ENCODE data around the gene EIF3I. TPM values are rescaled to one million over a fixed set of nuclear protein-coding genes. Genes with fewer than 3 reads are reported as not detected.

The EIF3I gene
- total RNA-seq (2014; rRNA removed; shearing (Covaris generic)), result 423 and 475 TPM in 2 replicates

GRCh38 chr1:32221980-32222755 is at the start of gene EIF3I, which contains the start of gene TMEM234:
TSS of gene EIF3I (plus strand) at chr1:32222407. CDS start at chr1:32222442, 35 bp downstream.
TSS of gene TMEM234 (minus strand) at chr1:32222353. CDS start at chr1:32222322, 31 bp downstream.
- peak; percentile 90 for DNase-seq (ENCODE audit: low read depth)

GRCh38 chr1:32172621-32173245 is 49.5 kb upstream of the EIF3I start:
- DNase-seq (ENCODE audit: low read depth), result peak; percentile 40

- DNase-seq (ENCODE audit: low read depth), result no peak
These were observed 43.6 kb upstream of the EIF3I start for GRCh38 chr1:32178380-32179192.

GRCh38 chr1:32179193-32179442 is 43.1 kb upstream of the EIF3I start:
- DNase-seq (ENCODE audit: low read depth), result no peak

- peak; percentile 93 for DNase-seq (ENCODE audit: low read depth)
These were observed 42.6 kb upstream of the EIF3I start, which contains the start of gene TXLNA for GRCh38 chr1:32179443-32180185. TSS of gene TXLNA (plus strand) at chr1:32179675. CDS start at chr1:32180346, 671 bp downstream.

- DNase-seq (ENCODE audit: low read depth), result peak; percentile 58
These were observed 41.8 kb upstream of the EIF3I start for GRCh38 chr1:32180186-32181060.

GRCh38 chr1:32181065-32181464 is 41.1 kb upstream of the EIF3I start:
- DNase-seq (ENCODE audit: low read depth), result no peak

GRCh38 chr1:32181563-32181962 is 40.6 kb upstream of the EIF3I start:
- DNase-seq (ENCODE audit: low read depth), result no peak

GRCh38 chr1:32182060-32182459 is 40.1 kb upstream of the EIF3I start:
- no peak for DNase-seq (ENCODE audit: low read depth)

GRCh38 chr1:32184650-32185049 is 37.6 kb upstream of the EIF3I start:
- no peak for DNase-seq (ENCODE audit: low read depth)

GRCh38 chr1:32186077-32186476 is 36.1 kb upstream of the EIF3I start:
- DNase-seq (ENCODE audit: low read depth), result no peak

GRCh38 chr1:32186491-32186890 is 35.7 kb upstream of the EIF3I start:
- DNase-seq (ENCODE audit: low read depth), result no peak

GRCh38 chr1:32187850-32188249 is 34.4 kb upstream of the EIF3I start:
- DNase-seq (ENCODE audit: low read depth), result no peak

GRCh38 chr1:32192220-32192948 is 29.8 kb upstream of the EIF3I start:
- no peak for DNase-seq (ENCODE audit: low read depth)

- DNase-seq (ENCODE audit: low read depth), result no peak
These were observed 27.2 kb upstream of the EIF3I start for GRCh38 chr1:32194984-32195383.

- DNase-seq (ENCODE audit: low read depth), result no peak
These were observed 26.7 kb upstream of the EIF3I start for GRCh38 chr1:32195531-32195930.

- no peak for DNase-seq (ENCODE audit: low read depth)
These were observed 26.0 kb upstream of the EIF3I start for GRCh38 chr1:32195972-32196823.

GRCh38 chr1:32197074-32197473 is 25.1 kb upstream of the EIF3I start:
- DNase-seq (ENCODE audit: low read depth), result no peak

GRCh38 chr1:32197837-32198236 is 24.4 kb upstream of the EIF3I start:
- no peak for DNase-seq (ENCODE audit: low read depth)

Measured in RPMI7951 (cell line).